ENCODE measurements around the gene LSAMP.

The LSAMP gene

DNA sequence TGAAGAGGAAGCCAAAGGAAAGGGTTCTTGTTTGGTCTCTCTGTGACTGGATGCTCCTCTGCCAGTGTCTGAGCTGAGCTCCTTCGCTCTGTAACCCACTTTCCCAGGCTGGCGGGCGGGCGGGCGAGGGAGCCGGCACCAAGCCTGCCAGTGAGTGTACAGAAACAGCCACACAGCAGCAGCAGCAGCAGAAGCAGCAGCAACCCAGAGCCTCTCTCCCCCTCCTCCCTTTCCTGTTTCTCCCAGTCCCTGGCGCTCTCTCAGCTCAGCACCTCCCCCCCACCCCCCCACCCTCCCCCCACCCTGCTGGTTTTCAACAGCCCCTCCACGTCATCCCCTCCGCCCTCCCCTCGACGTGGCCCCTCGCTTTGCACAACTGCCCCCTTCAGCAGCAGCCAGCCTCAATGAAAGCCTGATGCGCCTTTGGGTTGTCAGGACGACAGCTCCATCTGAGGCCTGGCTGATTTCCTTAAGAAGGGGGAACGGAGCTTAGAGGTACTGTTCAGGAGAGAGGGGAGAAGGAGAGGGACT lies at the start of gene LSAMP:
TSS of gene LSAMP (minus strand) at position 177 of the 531 bp plus-strand sequence.
- DNase-seq: no peak

DNA sequence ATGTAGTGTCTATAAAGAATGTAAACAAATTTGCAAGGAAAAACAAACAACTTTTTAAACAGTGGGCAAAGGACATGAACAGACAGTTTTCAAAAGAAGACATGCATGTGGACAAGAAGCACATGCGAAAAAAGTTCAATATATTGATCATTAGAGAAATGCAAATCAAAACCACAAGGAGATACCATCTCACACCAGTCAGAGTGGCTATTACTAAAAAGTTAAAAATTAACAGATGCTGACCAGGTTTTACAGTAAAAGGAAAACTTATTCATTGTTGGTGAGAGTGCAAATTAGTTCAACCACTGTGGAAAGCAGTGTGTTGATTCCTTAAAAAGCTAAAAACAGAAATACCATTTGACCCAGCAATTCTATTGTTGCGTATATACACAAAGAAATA lies 47.1 kb upstream of the LSAMP start:
- no peak for DNase-seq

DNA sequence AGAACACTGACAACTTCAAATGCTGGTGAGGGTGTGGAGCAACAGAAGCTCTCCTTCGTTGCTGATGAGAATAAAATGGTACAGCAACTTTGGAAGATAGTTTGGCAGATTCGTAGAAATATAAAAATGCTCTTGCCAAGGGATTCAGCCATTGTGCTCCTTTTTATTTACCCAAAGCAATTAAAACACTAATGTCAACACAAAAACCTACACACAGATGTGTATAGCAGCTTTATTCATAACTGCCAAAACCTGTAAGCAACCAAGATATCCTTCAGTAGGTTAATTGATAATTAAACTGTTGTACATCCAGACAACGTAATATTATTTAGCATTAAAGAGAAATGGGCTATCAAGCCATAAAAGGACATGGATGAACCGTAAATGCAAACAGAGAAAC lies 37.8 kb upstream of the LSAMP start:
- DNase-seq: no peak

DNA sequence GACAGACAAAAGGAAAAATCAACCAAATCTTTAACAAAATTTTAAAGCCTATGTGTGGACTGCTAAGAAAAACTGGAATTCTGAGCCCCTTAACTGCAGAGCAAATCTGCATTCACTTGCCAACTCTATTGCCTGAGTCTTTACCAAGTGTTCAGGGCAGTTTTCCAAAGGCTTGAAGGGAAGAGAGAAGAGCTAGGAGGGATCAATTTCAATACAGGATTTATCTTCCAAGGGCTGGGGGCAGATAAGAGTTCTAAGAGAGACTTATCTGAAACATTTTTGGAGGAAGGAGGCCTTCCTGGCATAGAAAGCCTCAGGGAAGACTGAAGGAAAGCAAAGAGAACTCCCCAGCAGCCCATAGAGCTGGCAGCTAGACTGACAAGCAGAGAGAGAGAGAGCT lies 31.4 kb upstream of the LSAMP start:
- DNase-seq: no peak

DNA sequence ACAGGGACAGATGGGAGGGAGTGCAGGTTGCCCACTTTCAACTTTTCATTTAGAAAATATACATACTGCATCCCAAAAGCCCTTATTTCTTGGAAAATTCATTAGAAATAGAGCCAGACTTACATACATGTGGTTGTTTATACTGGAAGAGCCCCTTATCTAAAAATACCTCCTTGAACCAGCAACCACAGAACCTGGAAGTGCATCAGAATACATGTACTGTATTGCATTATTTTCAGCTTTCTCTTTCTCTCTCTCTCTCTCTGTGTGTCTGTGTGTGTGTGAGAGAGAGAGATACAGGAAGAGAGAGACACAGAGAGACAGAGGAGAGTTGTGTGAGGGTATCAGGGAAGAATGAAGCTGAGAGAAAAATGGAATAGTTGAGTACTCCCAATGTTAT lies 29.5 kb upstream of the LSAMP start:
- DNase-seq: no peak

DNA sequence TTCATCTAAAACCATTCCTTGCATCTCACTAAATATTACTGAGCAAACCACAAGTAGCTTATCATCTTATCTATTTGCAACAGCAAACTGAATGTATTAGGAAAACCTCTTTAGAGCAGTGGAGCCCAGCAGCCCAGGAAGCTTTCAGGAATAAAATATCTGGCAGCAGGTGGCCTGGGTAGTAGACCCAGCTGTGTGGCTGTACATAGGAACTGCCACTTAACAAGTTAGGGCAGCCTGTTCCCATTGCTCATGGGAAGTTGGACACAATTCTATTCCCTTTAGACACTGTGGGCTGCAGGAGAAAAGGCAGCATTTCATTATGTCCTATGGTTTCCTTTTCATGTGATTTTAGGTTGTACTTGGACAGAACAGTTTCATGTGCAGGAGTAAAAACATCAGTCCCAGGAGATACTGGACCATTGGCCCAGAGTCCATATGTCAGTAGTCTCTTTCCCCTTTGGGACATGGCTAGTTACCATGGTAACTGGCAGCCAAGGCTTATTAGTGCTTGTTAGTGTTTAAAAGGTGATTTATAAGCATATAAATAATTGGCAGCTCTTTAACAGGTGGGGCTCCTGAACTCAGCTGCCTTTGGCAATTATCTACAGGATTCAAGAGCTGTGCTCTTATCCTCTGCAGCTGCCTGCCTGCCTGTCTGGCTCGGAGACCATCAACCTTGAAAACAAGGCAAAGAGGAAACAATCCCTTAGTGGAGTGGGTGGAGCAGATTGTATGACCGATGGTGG lies 28.9 kb upstream of the LSAMP start:
- DNase-seq: no peak

DNA sequence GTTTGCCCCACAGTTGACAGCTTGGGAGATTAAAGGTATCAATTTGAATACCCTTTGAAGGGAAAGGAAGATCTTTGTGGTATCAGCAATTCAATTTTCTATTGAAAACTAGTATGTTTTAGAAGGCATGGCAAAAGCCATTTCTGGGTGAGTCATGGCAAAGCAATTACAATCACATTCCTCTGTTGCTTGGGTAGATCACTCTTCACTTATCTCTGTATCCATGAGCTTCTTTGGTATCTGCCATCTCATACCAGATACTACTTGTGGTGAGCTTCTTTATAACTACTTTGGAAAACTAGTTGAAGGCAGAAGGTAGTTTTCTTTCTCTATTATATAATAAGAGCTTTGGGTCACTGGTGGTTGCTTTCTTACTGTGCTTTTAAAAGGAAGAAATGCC lies 28.3 kb upstream of the LSAMP start:
- DNase-seq: no peak

DNA sequence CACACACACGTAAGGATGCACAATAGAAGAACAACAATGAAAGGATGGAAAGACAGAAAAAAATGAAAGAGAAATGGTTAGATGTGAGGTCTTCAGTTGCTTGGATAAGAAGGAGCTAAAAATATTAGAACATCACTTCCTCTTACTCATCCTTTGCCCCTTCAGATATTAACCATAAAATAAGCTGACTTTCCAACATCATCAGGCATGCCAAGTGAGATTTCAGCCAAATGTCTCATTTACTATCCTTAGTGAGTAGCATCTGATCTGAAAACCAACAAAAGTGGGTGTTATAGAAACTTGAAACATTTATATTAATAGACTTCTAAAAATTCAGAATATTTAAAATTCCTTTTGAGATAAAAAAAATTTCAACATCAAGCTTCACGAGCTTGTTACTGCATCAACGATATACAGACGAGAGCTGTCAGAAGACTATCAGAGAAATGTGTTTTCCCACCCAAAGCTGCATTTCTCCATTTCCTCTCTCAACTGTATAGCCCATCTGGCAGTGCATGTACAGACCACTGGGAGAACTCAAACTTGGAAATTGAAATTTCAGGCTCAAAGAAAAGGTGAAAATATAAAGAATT lies 25.4 kb upstream of the LSAMP start:
- no peak for DNase-seq

DNA sequence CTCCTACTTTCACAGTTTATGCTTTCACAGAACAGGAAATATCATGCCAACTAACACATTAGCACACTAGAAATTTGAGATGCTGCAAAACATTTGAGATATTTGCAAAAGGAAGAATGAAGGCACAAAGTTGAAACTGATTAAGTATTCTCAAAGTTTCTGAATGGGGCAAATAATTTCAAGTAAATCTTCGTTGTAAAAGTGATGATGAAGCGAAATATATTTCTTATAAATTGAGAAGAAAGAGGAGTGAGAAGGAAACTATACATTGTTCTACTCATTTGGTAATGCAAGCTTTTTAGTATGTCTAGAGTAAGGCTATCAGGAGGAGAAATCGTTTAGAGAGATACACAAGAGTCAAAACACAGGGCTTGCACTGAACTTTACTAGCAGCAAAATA lies 24.3 kb upstream of the LSAMP start:
- DNase-seq: no peak

DNA sequence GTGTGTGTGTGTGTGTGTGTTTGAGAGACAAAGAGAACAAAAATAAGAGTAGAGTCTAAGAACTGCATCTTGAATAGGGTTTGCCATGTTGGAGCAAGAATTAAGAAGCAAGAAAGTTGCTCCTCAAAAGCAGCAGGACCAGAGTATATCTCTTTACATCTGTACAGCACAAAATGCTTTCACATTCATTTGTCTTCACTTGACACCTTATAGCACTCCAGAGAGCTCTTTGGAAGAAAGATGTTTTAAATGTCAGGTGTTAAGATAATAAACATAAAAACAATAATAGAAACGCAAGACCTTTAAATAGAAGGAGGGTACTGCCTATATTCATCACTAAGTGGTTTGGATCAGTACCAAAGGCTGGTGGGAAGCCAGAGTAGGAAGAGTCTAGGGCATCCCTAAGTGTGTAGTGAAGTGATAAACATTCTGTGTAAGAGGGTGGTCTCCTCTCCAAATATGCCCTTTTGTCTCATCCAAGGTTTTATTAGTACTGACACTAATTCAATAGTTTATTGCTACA lies 19.1 kb upstream of the LSAMP start:
- no peak for DNase-seq

DNA sequence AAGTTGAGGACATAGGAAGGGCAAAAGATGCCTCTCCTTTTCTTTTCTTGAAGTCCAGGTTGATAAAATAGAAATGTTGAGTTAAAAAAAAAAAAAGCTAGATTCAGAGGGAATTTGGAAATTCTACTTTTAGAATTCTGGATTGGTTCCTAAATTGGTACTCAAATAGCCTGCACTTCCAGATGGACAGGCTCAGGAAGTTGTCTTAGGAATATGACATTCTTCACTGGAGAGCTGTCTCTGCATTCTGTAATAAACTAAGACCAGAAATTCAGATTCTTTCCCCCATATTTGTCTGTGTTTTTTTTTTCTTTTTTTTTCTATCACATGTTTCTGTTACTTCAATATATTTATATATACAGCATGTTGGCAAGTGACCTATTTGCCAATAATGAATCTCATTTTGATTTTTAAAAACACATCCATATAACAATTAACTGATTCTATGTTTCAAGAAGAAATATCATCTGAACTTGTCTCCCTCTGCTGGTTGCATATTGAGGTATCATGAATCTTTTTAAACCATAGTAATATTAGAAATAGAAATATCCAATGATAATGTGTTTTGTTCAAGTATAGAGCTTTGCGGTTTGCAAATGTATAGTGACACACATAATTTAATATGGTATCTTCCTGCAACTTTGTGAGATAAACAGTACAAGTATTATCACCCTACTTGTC lies 8.5 kb upstream of the LSAMP start:
- no peak for DNase-seq

DNA sequence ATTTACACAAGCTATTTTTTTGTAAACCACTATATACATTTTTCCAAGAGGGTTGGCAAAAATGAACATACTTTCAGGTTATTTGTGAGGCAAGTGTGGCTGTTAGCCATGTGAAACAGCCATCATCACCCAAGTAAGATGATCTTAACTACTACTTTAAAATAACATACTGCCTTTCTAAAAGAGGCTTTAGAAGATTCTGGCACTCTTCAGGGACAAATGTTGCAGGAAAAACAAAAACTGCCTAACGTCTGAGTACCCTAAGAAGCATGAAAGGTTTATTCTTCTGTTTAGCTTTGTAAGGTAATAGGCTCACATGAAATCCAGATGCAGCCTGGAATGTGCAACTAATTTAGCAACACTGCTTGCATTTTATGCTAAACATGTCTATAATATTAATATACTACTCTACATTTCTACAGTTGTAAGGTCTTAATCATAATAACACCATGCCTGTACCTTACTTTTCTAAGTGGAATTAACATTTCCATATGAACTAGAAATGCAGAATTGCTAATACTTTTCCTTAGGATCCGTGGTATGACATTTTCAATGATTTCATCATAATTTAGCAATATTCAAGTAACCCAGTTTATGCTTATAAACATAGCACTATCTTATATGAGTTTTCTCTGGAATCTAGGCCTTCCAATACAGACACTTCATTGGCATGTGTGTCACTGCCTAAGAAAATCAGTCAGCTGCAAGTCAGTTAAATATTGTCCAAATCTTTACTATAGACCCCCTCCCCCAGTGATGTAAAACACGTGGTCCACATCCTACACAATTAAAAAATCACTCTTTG lies 4.5 kb upstream of the LSAMP start:
- DNase-seq: no peak

DNA sequence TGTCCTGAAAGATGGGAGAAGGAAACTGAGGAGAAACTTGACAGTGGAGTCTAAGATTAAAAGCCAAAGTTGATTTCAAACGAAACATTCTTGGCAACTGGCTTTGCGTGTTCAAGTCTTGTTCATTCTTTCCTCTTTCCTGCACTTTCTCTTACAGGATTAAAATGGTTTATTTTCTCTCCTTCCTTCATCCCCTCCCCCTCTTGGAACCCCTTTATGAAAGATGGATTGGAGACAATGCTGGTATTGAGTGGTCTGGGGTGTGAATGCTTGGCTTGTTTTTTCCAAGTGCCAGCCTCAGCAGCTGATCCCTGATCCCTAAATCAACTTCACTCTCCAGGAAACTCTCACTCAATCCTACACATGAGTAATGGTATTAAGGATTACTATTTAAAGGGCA lies 703 bp upstream of the LSAMP start:
- no peak for DNase-seq

DNA sequence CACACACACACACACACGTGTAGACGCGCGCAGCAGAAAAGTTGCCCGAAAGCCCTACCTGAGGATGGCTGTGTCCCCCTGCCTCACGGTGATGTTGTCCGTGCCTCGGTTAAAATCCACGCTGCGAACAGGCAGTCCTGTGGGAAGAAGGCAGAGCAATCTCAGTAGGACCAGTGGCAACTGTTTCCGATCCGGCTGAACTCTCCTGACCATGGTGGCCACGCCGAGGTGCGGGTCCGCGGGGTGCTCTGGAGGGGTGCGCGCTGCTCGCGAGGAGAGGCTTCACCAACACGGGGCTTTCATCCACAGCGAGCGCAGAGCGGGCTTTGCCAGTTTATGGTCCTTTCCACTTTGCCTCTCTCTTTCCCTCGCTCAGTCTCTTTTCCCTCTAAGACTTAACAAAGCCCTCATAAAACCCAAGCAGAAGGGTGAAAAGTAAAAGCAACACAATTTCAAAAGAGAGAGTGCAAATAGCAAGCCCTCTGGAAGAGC lies 422 bp downstream of the LSAMP start:
- DNase-seq: no peak

DNA sequence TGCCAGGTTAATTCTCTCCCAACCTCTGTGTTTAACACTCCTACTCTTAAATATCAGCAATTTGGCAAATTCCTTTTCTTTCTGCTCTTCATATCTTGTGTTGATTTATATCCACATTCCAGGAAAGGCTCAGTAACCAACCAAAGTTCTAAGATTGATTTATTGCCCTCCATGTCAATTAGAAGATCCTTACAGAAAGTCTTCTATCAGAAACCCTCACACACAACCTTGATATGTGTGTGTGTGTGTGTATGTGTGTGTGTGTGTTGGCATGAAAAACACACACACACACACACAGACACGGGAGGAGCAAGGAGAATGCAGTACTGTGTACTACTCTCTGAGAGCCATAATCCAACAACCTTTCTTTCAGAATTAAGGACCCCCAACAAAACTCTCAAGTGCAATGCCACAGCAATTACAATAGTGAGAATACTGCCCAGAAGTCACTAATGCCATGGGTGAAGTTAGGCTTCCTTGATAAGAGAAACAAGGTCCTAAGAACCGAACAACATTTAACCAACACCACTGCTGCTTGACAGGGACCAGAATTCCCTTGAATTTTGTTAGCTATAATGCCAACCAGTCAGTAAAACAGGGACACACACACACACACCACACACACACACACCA lies 1.1 kb downstream of the LSAMP start:
- DNase-seq: no peak

DNA sequence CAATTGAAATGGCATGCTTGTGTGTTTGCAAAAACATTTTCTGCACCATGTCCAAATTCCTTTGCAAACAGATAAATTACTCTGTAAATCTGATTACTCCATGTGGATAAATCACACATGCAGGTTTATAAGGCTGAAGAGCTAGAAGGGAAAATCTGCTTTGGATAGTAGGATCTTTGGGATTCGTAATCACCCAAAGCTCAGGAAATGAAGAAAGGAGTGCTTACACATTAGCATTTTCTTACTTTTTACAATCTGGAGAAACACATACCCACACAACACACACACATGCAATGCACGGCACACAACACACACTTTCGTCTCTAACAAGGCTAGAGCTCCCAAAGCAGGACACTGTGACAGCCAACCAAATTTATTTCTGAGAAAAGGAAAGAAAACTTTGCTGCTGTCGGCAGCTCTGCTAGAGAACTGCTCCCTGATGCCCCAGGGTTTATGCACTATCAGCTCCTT lies 2.1 kb downstream of the LSAMP start:
- DNase-seq: no peak

DNA sequence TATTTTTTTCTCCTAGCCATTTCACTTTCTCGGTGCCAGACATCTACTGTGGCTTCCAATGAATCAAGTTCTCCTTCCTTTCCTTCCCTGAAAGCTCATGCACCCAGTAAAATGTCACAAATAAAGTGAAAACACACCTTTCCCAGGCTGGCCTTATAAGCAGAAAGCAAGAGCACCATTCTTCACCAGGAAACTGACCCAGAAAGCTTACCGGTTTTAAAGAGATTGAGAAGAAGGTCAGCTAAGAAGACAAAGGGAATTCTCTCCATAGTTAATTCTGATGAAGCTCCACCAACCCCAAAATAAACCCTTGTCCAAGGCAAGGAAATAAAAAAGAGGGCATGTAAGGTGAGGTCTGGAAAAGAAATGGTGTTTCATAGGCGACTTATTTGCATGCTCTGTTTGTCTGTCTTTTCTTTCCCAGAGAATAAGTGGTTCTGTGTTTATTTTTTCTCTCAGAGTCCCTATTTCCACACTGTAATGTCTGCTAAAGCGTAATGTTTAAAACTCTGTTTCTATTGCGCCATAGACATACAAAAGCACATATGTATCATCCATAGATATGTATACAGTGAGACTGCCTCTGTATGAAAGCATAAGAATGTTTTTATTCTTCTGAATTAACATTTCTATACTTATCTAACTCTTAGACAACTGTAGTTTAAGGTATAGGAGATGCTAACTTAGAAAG lies 2.8 kb downstream of the LSAMP start:
- no peak for DNase-seq

DNA sequence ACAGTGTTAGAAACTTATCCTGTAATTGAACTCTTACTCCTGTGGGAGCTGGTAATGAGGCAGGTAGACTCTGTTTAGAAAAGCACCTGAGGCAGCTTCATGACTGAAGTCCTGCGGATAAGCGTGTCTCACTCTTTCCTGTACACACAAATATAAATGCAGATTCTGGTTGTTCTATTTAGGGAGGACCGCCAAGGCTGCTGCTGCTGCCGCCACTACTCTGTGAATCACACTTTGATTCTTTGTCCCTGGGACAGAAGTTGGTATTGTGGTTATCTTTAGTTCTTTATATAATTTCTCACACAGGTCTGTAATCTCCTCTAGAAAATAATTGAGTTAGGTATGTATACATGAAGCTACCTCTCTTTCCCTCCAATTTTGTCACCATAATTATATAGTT lies 3.6 kb downstream of the LSAMP start:
- no peak for DNase-seq

DNA sequence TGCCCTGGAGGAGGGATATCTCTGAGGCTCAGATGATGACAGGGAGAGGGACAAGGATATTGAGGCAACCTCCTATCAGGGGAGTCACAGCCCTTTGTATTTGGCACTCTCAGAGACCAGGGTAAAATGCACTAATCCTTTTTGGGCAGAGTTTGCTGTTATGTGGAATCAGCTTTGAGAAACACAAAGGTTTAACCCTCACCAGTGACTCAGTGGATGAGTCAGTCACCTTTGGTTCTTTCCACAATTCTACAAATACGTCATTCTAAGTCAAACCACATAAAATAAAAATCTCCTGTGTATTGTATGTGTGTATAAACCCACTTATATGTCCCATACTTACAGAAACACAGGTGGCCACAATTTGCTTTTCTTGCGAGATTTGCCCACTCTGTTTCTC lies 5.1 kb downstream of the LSAMP start:
- no peak for DNase-seq

DNA sequence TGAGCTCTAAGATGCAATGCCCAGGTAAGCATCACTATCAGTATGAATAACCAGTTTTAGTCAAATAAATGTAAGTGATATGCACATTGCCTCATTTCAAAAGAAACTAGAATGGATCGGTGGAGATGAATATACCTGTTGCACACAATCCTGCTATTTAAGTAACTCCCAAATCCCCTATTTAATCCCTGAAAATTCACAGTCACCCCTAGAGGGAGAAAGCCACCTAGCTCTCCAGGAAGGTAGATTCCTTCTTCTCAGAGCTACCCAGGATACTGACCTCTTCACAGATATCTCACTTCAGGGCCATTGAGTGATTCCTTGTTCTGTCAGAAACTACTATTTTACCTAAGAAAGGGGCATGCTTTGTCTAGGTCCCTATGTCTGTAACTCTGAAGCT lies 11.7 kb downstream of the LSAMP start:
- no peak for DNase-seq

DNA sequence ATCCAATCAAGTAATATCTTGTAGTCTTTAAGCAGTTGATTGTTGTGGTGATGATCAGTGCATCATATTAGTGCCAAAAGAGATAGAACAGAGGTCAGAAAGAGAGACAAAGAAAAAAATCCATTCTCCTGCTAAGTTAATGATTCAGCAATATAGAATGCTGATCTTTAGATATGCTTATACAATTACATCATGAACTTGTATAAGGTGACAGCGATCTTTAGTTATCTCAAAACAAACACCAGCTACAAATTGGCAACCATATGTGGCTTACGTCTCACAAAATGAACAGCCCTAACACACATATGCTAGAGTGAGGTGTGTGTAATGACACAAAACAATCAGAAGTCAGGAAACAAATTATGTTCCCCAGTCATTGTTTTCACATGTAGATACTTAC lies 12.5 kb downstream of the LSAMP start:
- DNase-seq: no peak

Measured in CD4-positive, alpha-beta T cell treated with Interleukin-1 beta for 1 hour (primary cell).